Skeletal muscle satellite cell (primary cell): ENCODE measurements around the gene MGMT.
A peak's percentile ranks its signal among the peaks of the same experiment; 100 is the strongest.

Experiments
- H3K27me3 ChIP-seq: 2 replicates; pipeline ENCODE4 v1.7.0; 2013; ENCODE audit warnings: low read length; ENCODE audit not compliant: control insufficient read depth, insufficient read depth
- H3K36me3 ChIP-seq: 2 replicates; pipeline ENCODE4 v1.7.0; 2013; ENCODE audit warnings: mild to moderate bottlenecking, control low read depth, low read length; ENCODE audit not compliant: insufficient read depth
- H3K4me1 ChIP-seq: 2 replicates; pipeline ENCODE4 v1.7.0; 2013; ENCODE audit warnings: low read length; ENCODE audit not compliant: control insufficient read depth, insufficient read depth
- H3K4me2 ChIP-seq: 2 replicates; pipeline ENCODE4 v1.7.0; 2013; ENCODE audit warnings: mild to moderate bottlenecking, low read length
- H3K4me3 ChIP-seq: 2 replicates; pipeline ENCODE4 v1.7.0; 2013; ENCODE audit warnings: low read length
- H3K9ac ChIP-seq: 2 replicates; pipeline ENCODE4 v1.7.0; 2013; ENCODE audit warnings: mild to moderate bottlenecking, low read depth, low read length, moderate library complexity
- H3K9me3 ChIP-seq: replicated peaks from 2 replicates; pipeline ENCODE4 v1.7.0; 2013; ENCODE audit warnings: mild to moderate bottlenecking, control low read depth, low read length

The MGMT gene

DNA sequence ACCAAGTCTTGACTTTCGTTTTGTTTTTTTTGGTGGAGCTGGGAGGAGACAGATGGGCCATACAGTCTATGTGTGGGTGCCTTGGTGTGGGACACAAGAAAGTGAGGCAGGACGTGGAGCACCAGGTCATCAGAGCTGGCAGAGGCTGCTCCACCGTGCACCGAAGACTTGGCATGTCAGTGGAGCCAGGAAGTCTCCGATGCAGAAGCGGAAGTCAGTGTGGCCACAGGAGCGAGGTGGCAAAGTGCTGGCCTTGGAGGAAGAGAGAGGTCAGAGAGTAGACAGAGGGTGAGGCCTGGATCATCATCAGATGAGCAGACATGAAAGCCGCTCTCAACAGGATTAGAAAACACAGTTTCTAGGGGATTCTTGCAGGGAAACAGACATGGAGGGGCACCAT is 116.8 kb downstream of the MGMT start:
- Histone ChIP-seq H3K4me1 (no peaks in the 10 kb centered on the region), H3K36me3 (no peaks in the 10 kb centered on the region), H3K9me3 (peaks cover 10% of the 10 kb centered on the region), H3K4me2 (no peak overlapping the region), H3K9ac (no peak overlapping the region), H3K4me3 (no peak overlapping the region), H3K27me3 (no peaks in the 10 kb centered on the region)

- Histone ChIP-seq H3K4me1 (no peaks in the 10 kb centered on the region), H3K27me3 (no peaks in the 10 kb centered on the region), H3K9ac (no peak overlapping the region), H3K36me3 (no peaks in the 10 kb centered on the region), H3K4me3 (no peak overlapping the region), H3K4me2 (no peak overlapping the region), H3K9me3 (peaks cover 10% of the 10 kb centered on the region)
Observed at GRCh38 chr10:129586898-129587443, 119.9 kb downstream of the MGMT start.

- Histone ChIP-seq H3K9ac (no peak overlapping the region), H3K4me2 (no peak overlapping the region), H3K36me3 (no peaks in the 10 kb centered on the region), H3K4me1 (no peaks in the 10 kb centered on the region), H3K9me3 (peaks cover 10% of the 10 kb centered on the region), H3K4me3 (no peak overlapping the region), H3K27me3 (no peaks in the 10 kb centered on the region)
Observed at GRCh38 chr10:129589546-129589945, 122.5 kb downstream of the MGMT start.

- H3K4me1 ChIP-seq = no peaks in the 10 kb centered on the region
- H3K4me2 ChIP-seq = no peak overlapping the region
- no peaks in the 10 kb centered on the region for H3K36me3 ChIP-seq
- H3K9me3 ChIP-seq = no peaks in the 10 kb centered on the region
- H3K27me3 ChIP-seq = no peaks in the 10 kb centered on the region
- H3K9ac ChIP-seq = no peak overlapping the region
- H3K4me3 ChIP-seq = no peak overlapping the region
Observed at GRCh38 chr10:129593953-129594352, 126.9 kb downstream of the MGMT start.

DNA sequence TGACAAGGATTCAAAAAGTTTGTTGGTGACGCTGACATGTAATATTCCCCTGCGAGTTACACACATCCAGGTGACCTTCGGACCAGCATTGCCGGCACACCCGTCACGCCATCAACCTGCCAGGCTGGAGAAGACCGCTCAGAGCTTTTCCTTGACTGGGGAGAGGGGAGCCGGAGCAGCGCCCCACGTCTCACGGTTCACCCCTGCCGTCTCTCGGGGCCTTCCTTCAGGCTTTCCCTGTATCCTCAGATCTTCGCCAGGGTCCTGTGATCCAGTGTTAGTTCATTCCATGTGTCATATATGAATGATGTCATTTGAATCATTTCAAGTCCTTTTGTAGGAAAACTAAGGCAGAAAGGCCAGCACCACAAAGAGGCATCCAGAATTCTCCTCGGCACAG is 127.8 kb downstream of the MGMT start:
- Histone ChIP-seq H3K36me3 (no peaks in the 10 kb centered on the region), H3K4me2 (no peak overlapping the region), H3K27me3 (no peaks in the 10 kb centered on the region), H3K4me3 (no peak overlapping the region), H3K9ac (no peak overlapping the region), H3K4me1 (no peaks in the 10 kb centered on the region), H3K9me3 (no peaks in the 10 kb centered on the region)

- Histone ChIP-seq H3K27me3 (no peaks in the 10 kb centered on the region), H3K4me2 (no peak overlapping the region), H3K4me3 (no peak overlapping the region), H3K9ac (no peak overlapping the region), H3K9me3 (no peaks in the 10 kb centered on the region), H3K4me1 (no peaks in the 10 kb centered on the region), H3K36me3 (no peaks in the 10 kb centered on the region)
Observed at GRCh38 chr10:129598413-129598812, 131.4 kb downstream of the MGMT start.

DNA sequence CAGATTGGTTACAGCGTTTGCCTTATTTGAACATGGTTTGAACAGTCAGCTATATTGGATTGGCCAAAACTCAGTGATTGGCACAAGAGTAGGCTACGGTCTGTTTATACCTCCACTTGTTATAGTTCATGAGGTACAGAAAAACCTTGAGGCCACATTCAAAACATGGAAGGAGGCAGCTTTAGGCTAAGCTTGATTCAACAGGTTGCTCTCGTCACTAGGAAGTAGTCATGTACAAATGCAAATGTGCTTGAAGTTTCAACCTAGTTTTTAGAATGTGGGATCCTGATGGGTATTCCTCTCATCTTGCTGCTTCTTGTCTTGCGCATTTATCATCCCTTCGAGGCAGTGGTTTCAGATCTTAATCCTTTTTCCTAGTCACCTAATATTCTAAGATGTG is 132.1 kb downstream of the MGMT start:
- H3K9me3 ChIP-seq = no peaks in the 10 kb centered on the region
- H3K27me3 ChIP-seq = no peaks in the 10 kb centered on the region
- no peak overlapping the region for H3K4me2 ChIP-seq
- H3K4me3 ChIP-seq = no peak overlapping the region
- H3K9ac ChIP-seq = no peak overlapping the region
- no peaks in the 10 kb centered on the region for H3K4me1 ChIP-seq
- H3K36me3 ChIP-seq = no peaks in the 10 kb centered on the region

DNA sequence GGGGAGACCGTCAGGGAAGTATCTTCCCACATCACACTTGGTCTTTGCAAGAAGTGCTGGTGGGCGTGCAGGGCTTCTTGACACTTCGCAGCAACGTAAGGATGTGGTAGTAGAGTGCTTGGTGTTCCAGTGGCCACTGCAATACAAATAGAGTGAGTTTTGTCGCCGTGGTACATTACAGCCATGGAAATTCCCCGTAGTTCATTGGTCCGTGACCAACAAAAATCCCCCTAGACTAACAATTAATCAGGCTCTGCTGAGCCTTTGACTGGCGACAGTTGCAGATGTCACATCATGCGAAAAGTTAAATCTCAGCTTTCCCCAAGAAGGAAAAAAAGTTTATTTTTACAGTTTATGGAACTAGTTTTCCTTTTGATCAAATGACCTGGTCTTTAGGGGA is 134.7 kb downstream of the MGMT start:
- H3K27me3 ChIP-seq = no peaks in the 10 kb centered on the region
- no peak overlapping the region for H3K9ac ChIP-seq
- peaks cover 8% of the 10 kb centered on the region for H3K4me1 ChIP-seq
- no peaks in the 10 kb centered on the region for H3K9me3 ChIP-seq
- H3K4me2 ChIP-seq = no peak overlapping the region
- H3K4me3 ChIP-seq = no peak overlapping the region
- H3K36me3 ChIP-seq = no peaks in the 10 kb centered on the region

DNA sequence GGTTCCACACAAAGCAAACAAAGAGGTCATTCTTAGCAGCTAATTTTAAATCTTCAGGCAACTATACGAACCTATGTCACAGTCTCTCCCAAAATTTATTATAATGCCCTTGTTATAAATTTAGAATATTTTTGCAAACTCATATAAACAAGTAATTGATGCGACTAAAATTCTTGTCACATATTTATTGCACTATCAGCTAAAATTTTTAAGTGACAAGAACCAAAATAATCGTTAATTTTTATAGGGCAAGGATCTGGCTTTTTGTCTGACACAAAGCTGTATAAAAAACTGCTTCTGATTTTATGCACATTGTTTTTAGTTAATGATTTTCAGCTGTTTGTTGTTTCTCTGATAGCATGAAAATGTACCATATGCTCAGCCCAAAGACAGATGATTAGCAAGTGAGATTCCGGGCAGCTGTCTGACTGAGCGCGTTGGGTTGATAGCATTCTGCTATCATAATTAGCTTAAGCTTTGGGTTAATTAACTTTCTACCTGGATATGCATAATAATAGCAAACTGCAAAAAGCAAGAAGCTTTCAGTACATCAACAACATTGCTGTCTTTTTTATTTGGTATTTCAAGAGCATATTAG is 136.0 kb downstream of the MGMT start:
- Histone ChIP-seq H3K27me3 (no peaks in the 10 kb centered on the region), H3K36me3 (no peaks in the 10 kb centered on the region), H3K9me3 (no peaks in the 10 kb centered on the region), H3K4me1 (peaks cover 8% of the 10 kb centered on the region), H3K4me2 (no peak overlapping the region), H3K9ac (no peak overlapping the region), H3K4me3 (no peak overlapping the region)

- no peaks in the 10 kb centered on the region for H3K9me3 ChIP-seq
Observed at GRCh38 chr10:129604333-129605032, 137.4 kb downstream of the MGMT start.

DNA sequence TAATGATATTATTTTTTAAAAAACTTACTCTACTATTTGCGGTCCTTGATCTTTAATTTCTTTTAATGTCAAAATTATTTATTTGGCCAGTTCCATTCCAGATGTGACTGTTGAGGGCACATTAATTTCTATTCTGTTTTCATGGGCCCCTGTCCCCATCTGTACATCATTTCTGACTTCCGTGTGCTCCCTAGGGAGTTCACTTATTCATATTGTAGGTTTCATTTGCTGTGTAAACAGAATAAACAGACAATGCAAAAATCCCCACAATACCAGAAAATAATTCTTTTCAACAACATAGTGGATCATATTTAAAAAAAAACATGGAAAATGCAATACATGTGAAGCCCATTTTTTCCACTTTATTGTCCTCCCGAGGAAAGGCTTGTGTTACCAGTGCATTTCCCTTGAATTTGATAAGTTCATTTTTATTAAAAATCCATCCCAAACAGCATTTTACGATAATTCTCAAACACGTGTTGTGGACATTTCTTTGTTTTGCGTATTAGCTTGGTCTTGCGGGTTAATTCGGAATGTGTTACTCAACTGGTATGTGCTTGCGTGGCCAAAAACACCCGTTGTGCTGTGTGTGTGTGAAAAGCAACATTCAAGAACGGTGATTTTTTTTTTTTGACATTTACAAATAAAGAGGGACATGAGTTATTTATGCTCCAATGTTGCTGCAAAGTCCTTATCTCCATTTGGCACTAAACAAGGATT is 138.4 kb downstream of the MGMT start:
- Histone ChIP-seq H3K9ac (no peak overlapping the region), H3K36me3 (no peaks in the 10 kb centered on the region)

More at GRCh38 chr10:129604333-129605032, 137.4 kb downstream of the MGMT start:
- no peaks in the 10 kb centered on the region for H3K27me3 ChIP-seq
- H3K9ac ChIP-seq = no peak overlapping the region
- no peak overlapping the region for H3K4me2 ChIP-seq
- no peak overlapping the region for H3K4me3 ChIP-seq
- peaks cover 8% of the 10 kb centered on the region for H3K4me1 ChIP-seq
- no peaks in the 10 kb centered on the region for H3K36me3 ChIP-seq

More for the DNA sequence above, 138.4 kb downstream of the MGMT start:
- peaks cover 8% of the 10 kb centered on the region for H3K4me1 ChIP-seq
- peak overlapping the region; percentile 52 for H3K4me3 ChIP-seq
- no peaks in the 10 kb centered on the region for H3K9me3 ChIP-seq
- H3K4me2 ChIP-seq = peak overlapping the region; percentile 77
- H3K27me3 ChIP-seq = no peaks in the 10 kb centered on the region
